Measurements from ENCODE around the gene MITF.

DNA sequence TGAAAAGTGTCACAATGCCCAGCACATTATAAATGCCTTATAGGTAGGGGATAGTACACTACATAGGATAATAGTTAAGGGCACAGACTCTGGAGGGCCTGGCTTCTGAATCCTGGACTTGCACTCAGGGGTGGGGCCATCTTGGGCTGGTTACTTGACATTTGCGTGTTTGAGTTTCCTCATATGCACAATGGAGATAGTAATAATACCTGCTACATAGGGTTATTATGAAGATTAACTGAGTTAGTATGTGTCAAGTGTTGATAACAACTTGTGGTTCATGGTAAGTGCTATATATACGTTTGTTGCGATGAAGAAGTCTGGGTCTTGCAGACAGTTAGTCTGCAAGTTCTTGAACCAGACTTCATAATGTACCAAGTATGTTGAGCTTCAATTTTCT, 37.0 kb downstream of the MITF start:
- TF ChIP-seq, protein P1, sequence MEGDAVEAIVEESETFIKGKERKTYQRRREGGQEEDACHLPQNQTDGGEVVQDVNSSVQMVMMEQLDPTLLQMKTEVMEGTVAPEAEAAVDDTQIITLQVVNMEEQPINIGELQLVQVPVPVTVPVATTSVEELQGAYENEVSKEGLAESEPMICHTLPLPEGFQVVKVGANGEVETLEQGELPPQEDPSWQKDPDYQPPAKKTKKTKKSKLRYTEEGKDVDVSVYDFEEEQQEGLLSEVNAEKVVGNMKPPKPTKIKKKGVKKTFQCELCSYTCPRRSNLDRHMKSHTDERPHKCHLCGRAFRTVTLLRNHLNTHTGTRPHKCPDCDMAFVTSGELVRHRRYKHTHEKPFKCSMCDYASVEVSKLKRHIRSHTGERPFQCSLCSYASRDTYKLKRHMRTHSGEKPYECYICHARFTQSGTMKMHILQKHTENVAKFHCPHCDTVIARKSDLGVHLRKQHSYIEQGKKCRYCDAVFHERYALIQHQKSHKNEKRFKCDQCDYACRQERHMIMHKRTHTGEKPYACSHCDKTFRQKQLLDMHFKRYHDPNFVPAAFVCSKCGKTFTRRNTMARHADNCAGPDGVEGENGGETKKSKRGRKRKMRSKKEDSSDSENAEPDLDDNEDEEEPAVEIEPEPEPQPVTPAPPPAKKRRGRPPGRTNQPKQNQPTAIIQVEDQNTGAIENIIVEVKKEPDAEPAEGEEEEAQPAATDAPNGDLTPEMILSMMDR (IDR thresholded peaks at IDR 0.05) = no peak
- TF ChIP-seq TEAD4 (IDR thresholded peaks at IDR 0.05; ENCODE audit: borderline replicate concordance, insufficient read depth) (no peak), JUND (IDR thresholded peaks at IDR 0.05) (no peak), MAX (IDR thresholded peaks at IDR 0.05; ENCODE audit: low read depth) (no peak), SIN3A (IDR thresholded peaks at IDR 0.05; ENCODE audit: borderline replicate concordance, low read depth, low read length) (no peak), USF2 (IDR thresholded peaks at IDR 0.05; ENCODE audit: borderline replicate concordance, low read depth, low read length) (no peak), YY1 (IDR thresholded peaks at IDR 0.05; ENCODE audit: low read depth) (no peak), RFX5 (IDR thresholded peaks at IDR 0.05; ENCODE audit: low read length) (no peak), REST (IDR thresholded peaks at IDR 0.05; ENCODE audit: low read depth, low read length) (no peak), CHD2 (IDR thresholded peaks at IDR 0.05; ENCODE audit: low read length, partially characterized antibody) (no peak), SMC3 (IDR thresholded peaks at IDR 0.05; ENCODE audit: low read depth, low read length) (no peak), RCOR1 (IDR thresholded peaks at IDR 0.05; ENCODE audit: low read length) (no peak), TCF12 (IDR thresholded peaks at IDR 0.05) (no peak), MEF2A (IDR thresholded peaks at IDR 0.05; ENCODE audit: borderline replicate concordance, low read depth) (no peak)
